ENCODE results near the gene SPO11.

The SPO11 gene

GRCh38 chr20:57329608-57330221, at the start of gene SPO11:
Gene SPO11 (plus strand): TSS chr20:57329803. CDS start chr20:57329868, 65 bp downstream.
- DNase-seq (ENCODE audit: low read depth), result no peak

- DNase-seq (ENCODE audit: low read depth), result no peak
Measured at GRCh38 chr20:57280221-57280620, 49.4 kb upstream of the SPO11 start.

- DNase-seq (ENCODE audit: low read depth), result no peak
Measured at GRCh38 chr20:57281900-57282299, 47.7 kb upstream of the SPO11 start.

- no peak for DNase-seq (ENCODE audit: low read depth)
Measured at GRCh38 chr20:57282670-57283361, 46.8 kb upstream of the SPO11 start.

- no peak for DNase-seq (ENCODE audit: low read depth)
Measured at GRCh38 chr20:57283860-57284259, 45.7 kb upstream of the SPO11 start.

GRCh38 chr20:57287007-57287880, 42.4 kb upstream of the SPO11 start:
- DNase-seq (ENCODE audit: low read depth), result no peak

GRCh38 chr20:57287901-57288300, 41.7 kb upstream of the SPO11 start:
- no peak for DNase-seq (ENCODE audit: low read depth)

- no peak for DNase-seq (ENCODE audit: low read depth)
Measured at GRCh38 chr20:57288651-57289277, 40.8 kb upstream of the SPO11 start.

GRCh38 chr20:57289391-57290177, 40.0 kb upstream of the SPO11 start:
- DNase-seq (ENCODE audit: low read depth), result no peak

GRCh38 chr20:57290178-57290484, 39.5 kb upstream of the SPO11 start:
- DNase-seq (ENCODE audit: low read depth), result no peak

GRCh38 chr20:57291003-57291402, 38.6 kb upstream of the SPO11 start:
- DNase-seq (ENCODE audit: low read depth), result no peak

GRCh38 chr20:57291694-57292093, 37.9 kb upstream of the SPO11 start:
- DNase-seq (ENCODE audit: low read depth), result no peak

GRCh38 chr20:57292611-57293010, 37.0 kb upstream of the SPO11 start:
- DNase-seq (ENCODE audit: low read depth), result no peak

- DNase-seq (ENCODE audit: low read depth), result no peak
Measured at GRCh38 chr20:57293995-57294394, 35.6 kb upstream of the SPO11 start.

- DNase-seq (ENCODE audit: low read depth), result no peak
Measured at GRCh38 chr20:57294550-57294949, 35.1 kb upstream of the SPO11 start.

- no peak for DNase-seq (ENCODE audit: low read depth)
Measured at GRCh38 chr20:57298457-57298856, 31.1 kb upstream of the SPO11 start.

- DNase-seq (ENCODE audit: low read depth), result no peak
Measured at GRCh38 chr20:57301026-57301425, 28.6 kb upstream of the SPO11 start.

- DNase-seq (ENCODE audit: low read depth), result no peak
Measured at GRCh38 chr20:57306747-57307146, 22.9 kb upstream of the SPO11 start.

- no peak for DNase-seq (ENCODE audit: low read depth)
Measured at GRCh38 chr20:57308451-57309271, 20.9 kb upstream of the SPO11 start.

- no peak for DNase-seq (ENCODE audit: low read depth)
Measured at GRCh38 chr20:57309544-57310115, 20.0 kb upstream of the SPO11 start.

Measured in stromal cell of bone marrow (primary cell).